HG03432 (cell line): ENCODE measurements around the gene MTHFR.

Experiments used
- ATAC-seq: cut with Tn5 transposase; IDR thresholded peaks from one replicate; pipeline ENCODE4 v1.9.1; 2021; ENCODE audit warnings: mild to moderate bottlenecking, moderate library complexity; ENCODE audit not compliant: unreplicated experiment

The MTHFR gene

GRCh38 chr1:11783556-11783955 is 22.2 kb downstream of the MTHFR start:
- no peak for ATAC-seq

DNA sequence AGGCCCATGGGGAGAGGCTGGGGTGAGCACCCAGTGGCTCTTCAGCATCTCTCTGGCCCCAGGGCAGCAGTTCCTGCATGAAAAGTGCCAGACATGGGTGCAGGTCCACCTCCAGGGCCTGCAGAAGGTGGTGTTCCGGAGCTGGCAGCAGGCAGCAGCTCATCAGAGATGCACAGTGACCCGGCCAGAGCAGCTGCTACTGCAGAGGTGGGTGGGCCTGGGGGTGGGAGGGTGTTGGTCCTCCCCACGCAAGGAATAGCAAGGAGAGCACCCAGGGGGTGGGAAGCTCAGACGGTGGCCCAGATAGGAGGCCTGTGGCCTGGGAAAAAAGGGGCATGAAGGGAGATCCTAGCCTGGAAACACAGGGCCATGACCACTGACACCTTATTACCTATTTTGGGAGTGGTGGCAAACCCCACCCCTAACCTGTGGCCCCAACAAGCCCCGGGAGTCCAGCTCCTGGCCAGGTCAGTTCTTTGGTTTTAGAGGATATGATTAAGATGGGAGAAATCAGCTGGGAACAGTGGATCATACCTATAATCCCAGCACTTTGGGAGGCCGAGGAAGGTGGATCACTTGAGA is 23.5 kb downstream of the MTHFR start:
- no peak for ATAC-seq

GRCh38 chr1:11781297-11781696 is 24.5 kb downstream of the MTHFR start:
- no peak for ATAC-seq

DNA sequence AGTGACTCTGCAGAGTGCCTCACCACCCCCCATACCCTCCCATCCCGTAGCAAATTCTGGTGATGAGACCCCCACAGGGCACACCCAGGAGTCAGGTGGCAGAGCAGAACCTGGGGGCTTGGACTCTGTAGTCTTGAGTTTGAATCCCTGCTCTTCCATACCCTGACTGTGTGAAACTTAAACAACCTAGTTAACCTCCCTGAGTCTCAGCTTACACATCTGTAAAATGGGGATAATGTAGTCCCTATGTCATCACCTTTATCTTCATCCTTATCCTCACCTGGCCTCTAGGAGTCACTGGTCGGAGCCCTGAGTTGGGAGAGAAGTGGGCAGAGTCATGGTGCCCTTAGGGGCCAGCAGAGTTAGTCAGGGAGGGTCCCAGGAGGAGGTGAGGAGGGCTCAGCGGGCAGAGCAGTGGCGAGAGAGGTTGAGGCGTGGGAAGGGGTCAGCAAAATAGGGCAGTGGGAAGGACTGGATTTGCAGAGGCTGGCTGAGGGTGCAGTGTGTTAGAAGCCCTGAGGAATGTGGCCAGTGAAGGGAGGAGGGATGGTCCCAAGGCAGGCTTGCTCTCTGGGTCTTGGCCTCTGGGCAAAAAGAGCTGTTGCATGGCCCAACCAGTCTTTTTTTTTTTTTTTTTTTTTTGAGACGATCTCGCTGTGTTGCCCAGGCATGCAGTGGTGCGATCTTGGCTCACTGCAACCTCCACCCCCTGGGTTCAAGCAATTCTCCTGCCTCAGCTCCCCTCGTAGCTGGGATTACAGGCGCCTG is 25.2 kb downstream of the MTHFR start:
- no peak for ATAC-seq

DNA sequence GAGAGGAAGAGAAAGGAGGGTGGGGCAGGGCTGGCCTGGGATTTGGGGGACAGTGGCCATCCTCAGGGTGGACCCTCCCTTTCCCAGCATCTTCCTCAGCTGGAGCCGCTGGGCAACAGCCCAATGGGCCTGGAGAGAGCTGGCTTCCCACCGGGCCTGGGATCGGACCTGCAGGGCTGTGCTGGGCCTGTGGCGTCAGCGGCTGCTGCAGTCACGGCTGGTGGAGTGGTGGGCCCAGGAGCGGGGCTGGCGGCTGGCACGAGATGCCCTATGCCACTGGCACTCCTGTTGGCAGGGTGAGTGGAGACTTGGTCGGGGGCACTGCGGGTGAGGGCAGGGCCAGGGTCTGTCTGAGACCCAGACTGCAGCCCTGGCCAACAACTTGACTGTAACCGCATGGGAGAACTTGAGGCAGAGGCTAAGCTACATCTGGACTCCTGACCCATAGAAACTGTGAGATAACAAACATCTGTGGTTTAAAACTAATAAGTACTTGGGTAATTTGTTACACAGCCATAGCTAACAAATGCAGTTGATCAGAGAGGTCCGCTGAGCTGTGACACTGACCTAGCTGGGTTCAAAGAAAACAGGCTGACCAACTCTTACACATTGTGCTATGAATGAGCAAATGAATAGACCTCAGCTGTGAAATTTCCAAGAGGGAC is 25.9 kb downstream of the MTHFR start:
- ATAC-seq, result no peak

DNA sequence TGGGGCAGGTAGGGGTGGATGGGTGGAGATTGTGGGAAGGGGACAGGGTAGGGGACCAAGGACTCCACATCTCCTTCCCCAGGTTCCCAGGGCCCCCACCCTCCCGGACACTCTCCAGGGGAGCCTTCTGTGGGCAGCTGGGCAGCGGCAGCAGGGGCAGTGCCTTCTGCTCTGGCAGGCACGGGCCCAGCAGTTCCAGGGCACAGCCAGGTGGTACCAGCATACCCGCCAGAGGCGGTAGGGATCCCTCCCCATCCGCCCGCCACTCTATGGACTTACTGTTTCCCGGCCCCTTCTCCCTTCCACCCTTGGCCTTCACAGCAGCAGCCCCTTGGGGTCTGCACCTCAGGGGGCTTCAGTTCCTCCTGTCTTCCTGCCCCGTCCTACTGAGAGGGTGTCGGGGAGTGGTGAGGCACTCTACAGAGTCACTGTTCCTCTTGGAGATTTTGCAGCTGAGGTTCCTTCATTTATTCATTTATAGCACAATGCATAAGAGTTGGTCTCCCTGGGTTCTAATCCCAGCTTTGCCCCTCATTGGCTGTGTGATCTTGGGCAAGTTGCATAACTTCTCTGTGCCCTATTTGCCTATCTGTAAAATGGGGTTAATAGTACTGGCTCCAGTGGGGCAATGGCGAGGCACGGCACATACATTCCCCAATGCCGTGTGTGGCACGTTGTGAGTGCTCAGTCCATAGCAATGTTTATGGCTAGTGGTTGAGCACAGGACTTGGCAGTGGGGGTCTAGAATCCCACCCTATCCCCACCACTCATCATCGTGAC is 26.7 kb downstream of the MTHFR start:
- no peak for ATAC-seq

GRCh38 chr1:11778336-11778735 is 27.4 kb downstream of the MTHFR start:
- no peak for ATAC-seq

DNA sequence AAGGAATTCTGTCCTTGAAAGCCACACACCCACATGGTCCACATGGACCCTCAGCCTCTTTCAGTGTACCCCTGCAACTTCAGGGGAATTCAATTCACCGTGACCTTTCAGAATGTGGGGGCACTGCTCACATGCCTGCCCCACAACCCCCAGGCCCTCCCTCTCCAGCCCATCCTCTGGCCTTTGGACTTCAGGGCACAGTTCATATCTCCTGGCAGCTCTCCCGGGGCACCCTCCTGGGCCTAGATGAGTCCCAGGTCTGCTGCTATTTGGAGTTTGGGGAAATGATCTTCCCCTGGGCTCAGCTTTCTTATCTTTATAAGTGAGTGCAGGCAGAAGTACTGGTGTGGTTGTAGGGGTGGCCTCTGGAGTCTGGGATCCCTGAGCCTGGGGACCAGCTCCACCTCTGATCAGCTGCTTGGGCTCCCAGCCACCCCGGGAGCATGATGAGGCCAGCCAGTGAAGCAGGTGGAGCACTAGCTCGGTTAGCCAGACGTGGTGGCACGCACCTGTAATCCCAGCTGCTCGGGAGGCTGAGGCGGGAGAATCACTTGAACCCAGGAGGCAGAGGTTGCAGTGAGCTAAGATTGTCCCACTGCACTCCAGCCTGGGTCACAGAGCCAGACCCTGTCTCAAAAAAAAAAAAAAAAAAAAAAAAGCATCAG is 28.0 kb downstream of the MTHFR start:
- ATAC-seq, result no peak

GRCh38 chr1:11774753-11775152 is 31.0 kb downstream of the MTHFR start:
- ATAC-seq, result no peak

GRCh38 chr1:11772458-11772857 is 33.3 kb downstream of the MTHFR start:
- no peak for ATAC-seq

GRCh38 chr1:11771481-11772043 is 34.2 kb downstream of the MTHFR start:
- ATAC-seq, result no peak

GRCh38 chr1:11770011-11770410 is 35.8 kb downstream of the MTHFR start:
- no peak for ATAC-seq

DNA sequence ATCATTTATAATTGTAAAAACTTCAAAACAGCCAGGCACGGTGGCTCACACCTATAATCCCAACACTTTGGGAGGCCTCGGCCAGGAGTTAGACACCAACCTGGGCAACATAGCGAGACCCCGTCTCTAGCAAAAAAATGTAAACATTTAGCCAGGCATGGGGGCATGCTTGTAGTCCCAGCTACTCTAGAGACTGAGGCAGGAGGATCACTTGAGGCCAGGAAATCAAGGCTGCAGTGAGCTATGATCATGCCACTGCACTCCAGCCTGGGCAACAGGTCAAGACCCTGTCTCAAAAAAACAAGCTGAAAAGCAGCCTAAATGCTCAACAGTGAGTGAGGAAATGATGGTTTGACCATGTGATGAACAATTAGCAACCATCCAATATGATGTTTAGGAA is 36.5 kb downstream of the MTHFR start:
- ATAC-seq, result no peak

GRCh38 chr1:11768821-11769220 is 36.9 kb downstream of the MTHFR start:
- no peak for ATAC-seq

GRCh38 chr1:11767922-11768704 is 37.7 kb downstream of the MTHFR start:
- ATAC-seq, result no peak

DNA sequence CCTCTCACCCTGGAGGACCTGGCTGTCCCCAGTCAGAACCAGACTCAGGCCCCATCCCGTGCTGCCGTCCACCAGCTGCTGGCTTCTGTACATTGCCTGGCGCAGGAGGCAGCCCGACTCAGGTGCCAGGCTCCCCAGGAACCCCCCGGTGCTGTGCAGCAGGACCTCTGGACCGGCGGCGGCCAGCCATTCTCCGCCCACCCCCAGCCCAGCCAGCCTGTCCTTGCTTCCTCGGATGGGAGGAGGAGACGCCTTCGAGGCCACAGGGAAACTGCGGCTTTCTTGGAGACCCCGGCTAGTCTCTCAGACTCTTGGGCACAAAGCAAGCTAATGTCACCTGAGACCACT is 39.4 kb downstream of the MTHFR start:
- ATAC-seq, result no peak

DNA sequence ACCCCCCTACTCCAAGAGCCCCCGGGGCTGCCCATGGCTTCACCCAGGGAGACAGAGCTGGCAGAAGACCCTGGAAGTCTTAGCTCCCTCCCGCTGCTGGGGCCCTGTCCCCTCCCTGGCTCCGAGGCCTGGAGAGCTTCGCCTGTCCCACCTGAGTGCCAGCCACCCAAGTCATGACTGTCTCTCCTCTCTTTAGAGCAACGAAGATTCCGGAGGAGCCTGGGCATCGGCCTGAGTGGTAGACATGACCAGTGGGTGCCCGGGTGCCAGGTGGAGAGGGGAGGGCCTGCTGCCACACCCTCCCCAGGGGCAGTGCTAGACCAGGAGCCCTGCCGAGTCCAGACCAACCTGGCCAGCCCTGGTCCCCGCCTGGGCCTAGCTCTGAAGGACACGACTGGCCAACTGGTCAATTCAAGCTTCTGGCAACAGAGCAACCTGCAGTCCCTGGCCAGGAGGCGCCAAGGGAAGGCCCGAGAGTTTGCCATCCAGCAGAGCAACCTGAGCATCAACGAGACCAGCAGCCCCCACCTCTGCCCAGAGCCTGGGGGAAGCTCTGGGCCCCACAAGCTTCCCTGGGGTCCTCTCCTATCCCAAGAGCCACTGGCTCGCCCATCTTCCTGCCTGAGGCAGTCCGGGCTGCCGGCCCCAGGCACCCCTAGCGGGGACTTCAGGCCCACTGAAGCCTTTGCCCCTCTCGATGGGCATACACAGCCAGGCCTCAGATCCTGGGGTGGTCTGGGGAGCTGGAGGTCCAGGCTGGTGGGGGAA is 39.9 kb downstream of the MTHFR start:
- ATAC-seq, result no peak

- ATAC-seq, result no peak
Observed at GRCh38 chr1:11764519-11764918, 41.2 kb downstream of the MTHFR start.

DNA sequence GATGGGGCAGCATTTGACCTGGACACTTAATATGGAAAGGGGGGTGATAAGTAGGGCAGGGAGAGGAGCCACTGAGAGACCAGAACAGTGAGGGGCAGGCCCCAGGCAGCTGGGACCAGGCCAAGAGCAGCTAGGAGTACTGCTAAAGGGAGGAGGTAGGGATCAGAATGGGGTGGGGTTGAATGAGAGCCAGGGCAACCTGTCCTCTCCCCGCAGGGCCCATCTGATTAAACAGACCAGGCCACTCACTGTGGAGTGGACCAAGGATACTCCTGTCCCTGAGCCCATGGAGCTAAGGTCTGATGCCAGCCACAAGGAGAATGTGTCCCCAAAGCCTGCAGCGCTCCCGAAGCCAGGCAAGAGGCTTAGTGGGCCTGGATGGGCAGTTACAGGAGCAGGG is 41.6 kb downstream of the MTHFR start:
- ATAC-seq, result no peak
